H9 (cell line): ENCODE results near the gene PLEKHM3. TPM values are rescaled to one million over a fixed set of nuclear protein-coding genes. Genes with fewer than 3 reads are reported as not detected.
A peak's percentile ranks its signal among the peaks of the same experiment; 100 is the strongest.

Source experiments
- DNase-seq: peaks from one replicate; pipeline ENCODE4 v3.0.0-alpha.2; 2017
- H2AFZ ChIP-seq: one replicate; pipeline ENCODE4 v1.6.1; 2013; ENCODE audit warnings: mild to moderate bottlenecking, low read length, control low read depth, moderate library complexity
- H2AK5ac ChIP-seq: 2 replicates; pipeline ENCODE4 v1.6.1; 2013; ENCODE audit warnings: low read length, control low read depth, mixed read lengths; ENCODE audit not compliant: insufficient read length
- H2BK120ac ChIP-seq: one replicate; pipeline ENCODE4 v1.6.1; 2013; ENCODE audit warnings: low read depth, mild to moderate bottlenecking, low read length, control low read depth, inconsistent platforms; ENCODE audit not compliant: poor library complexity, severe bottlenecking
- H2BK12ac ChIP-seq: 2 replicates; pipeline ENCODE4 v1.6.1; 2013; ENCODE audit warnings: low read length, control low read depth, mixed read lengths, low read depth; ENCODE audit not compliant: insufficient read length
- H2BK15ac ChIP-seq: 2 replicates; pipeline ENCODE4 v1.6.1; 2013; ENCODE audit warnings: low read depth, low read length, control low read depth
- H2BK20ac ChIP-seq: one replicate; pipeline ENCODE4 v1.6.1; 2013; ENCODE audit warnings: low read depth, mild to moderate bottlenecking, low read length, control low read depth, inconsistent platforms; ENCODE audit not compliant: poor library complexity, severe bottlenecking
- H2BK5ac ChIP-seq: 2 replicates; pipeline ENCODE4 v1.6.1; 2013; ENCODE audit warnings: low read length, control low read depth, mixed read lengths; ENCODE audit not compliant: insufficient read length
- H3K14ac ChIP-seq: 2 replicates; pipeline ENCODE4 v1.6.1; 2013; ENCODE audit warnings: low read length, control low read depth; ENCODE audit not compliant: insufficient read depth
- H3K18ac ChIP-seq: 2 replicates; pipeline ENCODE4 v1.6.1; 2013; ENCODE audit warnings: low read depth, mild to moderate bottlenecking, mixed read lengths, low read length, control low read depth; ENCODE audit not compliant: insufficient read length
- H3K23ac ChIP-seq: 2 replicates; pipeline ENCODE4 v1.6.1; 2013; ENCODE audit warnings: low read length, control low read depth, mixed read lengths, low read depth; ENCODE audit not compliant: insufficient read length
- H3K23me2 ChIP-seq: 2 replicates; pipeline ENCODE4 v1.6.1; 2013; ENCODE audit warnings: low read depth, mild to moderate bottlenecking, mixed read lengths, low read length, control low read depth; ENCODE audit not compliant: insufficient read length, poor library complexity, severe bottlenecking
- H3K27ac ChIP-seq: 2 replicates; pipeline ENCODE4 v1.5.1; 2013; ENCODE audit warnings: low read length, control low read depth, mixed read lengths, low read depth; ENCODE audit not compliant: insufficient read length
- H3K27me3 ChIP-seq: 2 replicates; pipeline ENCODE4 v1.6.1; 2013; ENCODE audit warnings: low read length, control low read depth, inconsistent platforms; ENCODE audit not compliant: insufficient read depth
- H3K4ac ChIP-seq: 2 replicates; pipeline ENCODE4 v1.6.1; 2013; ENCODE audit warnings: low read depth, mild to moderate bottlenecking, control low read depth, inconsistent platforms, low read length, moderate library complexity
- H3K4me1 ChIP-seq: 2 replicates; pipeline ENCODE4 v1.6.1; 2013; ENCODE audit warnings: low read length, control low read depth, inconsistent platforms; ENCODE audit not compliant: insufficient read depth
- H3K4me2 ChIP-seq: 2 replicates; pipeline ENCODE4 v1.6.1; 2013; ENCODE audit warnings: low read length, control low read depth, mixed read lengths; ENCODE audit not compliant: insufficient read length, insufficient read depth
- H3K56ac ChIP-seq: 2 replicates; pipeline ENCODE4 v1.6.1; 2013; ENCODE audit warnings: low read depth, mild to moderate bottlenecking, mixed read lengths, low read length, control low read depth; ENCODE audit not compliant: insufficient read length
- H3K79me1 ChIP-seq: 2 replicates; pipeline ENCODE4 v1.6.1; 2013; ENCODE audit warnings: low read depth, mild to moderate bottlenecking, moderate library complexity, low read length, control low read depth, inconsistent platforms; ENCODE audit not compliant: insufficient read depth, poor library complexity, severe bottlenecking
- H3K79me2 ChIP-seq: 2 replicates; pipeline ENCODE4 v1.6.1; 2013; ENCODE audit warnings: low read length, control low read depth, inconsistent platforms; ENCODE audit not compliant: insufficient read depth
- H3K9ac ChIP-seq: 2 replicates; pipeline ENCODE4 v1.6.1; 2013; ENCODE audit warnings: low read length, control low read depth, mixed read lengths; ENCODE audit not compliant: insufficient read length; ENCODE audit errors: extremely low read depth
- H3K9me3 ChIP-seq: one replicate; pipeline ENCODE4 v1.6.1; 2013; ENCODE audit warnings: low read depth, low read length, inconsistent platforms; ENCODE audit not compliant: control insufficient read depth
- H3T11ph ChIP-seq: one replicate; pipeline ENCODE4 v1.6.1; 2013; ENCODE audit warnings: mild to moderate bottlenecking, low read length, control low read depth, inconsistent platforms
- H4K20me1 ChIP-seq: one replicate; pipeline ENCODE4 v1.6.1; 2013; ENCODE audit not compliant: control insufficient read depth, insufficient read length, insufficient read depth
- H4K5ac ChIP-seq: 2 replicates; pipeline ENCODE4 v1.6.1; 2013; ENCODE audit warnings: low read depth, mild to moderate bottlenecking, mixed read lengths, low read length, control low read depth; ENCODE audit not compliant: insufficient read length
- H4K8ac ChIP-seq: replicated peaks from 2 replicates; pipeline ENCODE4 v1.6.1; 2013; ENCODE audit warnings: low read length, control low read depth, mixed read lengths, low read depth; ENCODE audit not compliant: insufficient read length
- H4K91ac ChIP-seq: 2 replicates; pipeline ENCODE4 v1.6.1; 2013; ENCODE audit warnings: low read depth, mild to moderate bottlenecking, moderate library complexity, mixed read lengths, low read length, control low read depth; ENCODE audit not compliant: insufficient read length
- H3K27ac Mint-ChIP-seq, 3 experiments: 2 replicates in 2 of 3; 3 replicates in 1 of 3; pipeline ENCODE4 v1.8.0; 2020 to 2021; ENCODE audit warnings: mixed read lengths in 3 of 3, mild to moderate bottlenecking in 1 of 3, moderate library complexity in 1 of 3
- H3K27me3 Mint-ChIP-seq: 2 replicates; pipeline ENCODE4 v1.8.0; 2021; ENCODE audit warnings: low read depth, mild to moderate bottlenecking, moderate library complexity, mixed read lengths
- H3K36me3 Mint-ChIP-seq, 3 experiments: 2 replicates in 2 of 3; 3 replicates in 1 of 3; pipeline ENCODE4 v1.8.0; 2020 to 2021; ENCODE audit warnings: low read depth in 3 of 3, mixed read lengths in 3 of 3; ENCODE audit not compliant: insufficient read depth in 1 of 3
- H3K4me1 Mint-ChIP-seq, 2 experiments: 2 replicates each; pipeline ENCODE4 v1.8.0; 2020; ENCODE audit warnings: mixed read lengths in 2 of 2
- H3K4me3 Mint-ChIP-seq, 2 experiments: 2 replicates in 1 of 2; 3 replicates in 1 of 2; pipeline ENCODE4 v1.8.0; 2020 to 2021; ENCODE audit warnings: mild to moderate bottlenecking in 2 of 2, mixed read lengths in 2 of 2, moderate library complexity in 1 of 2
- H3K9me3 Mint-ChIP-seq, 2 experiments: 2 replicates in 1 of 2; 3 replicates in 1 of 2; pipeline ENCODE4 v1.8.0; 2020; ENCODE audit warnings: mild to moderate bottlenecking in 2 of 2, mixed read lengths in 2 of 2, moderate library complexity in 1 of 2
- CTCF ChIP-seq: fragments of 200-600 bp; sonication (generic); conservative IDR thresholded peaks from 3 replicates; pipeline ENCODE4 v1.8.0; 2021; ENCODE audit warnings: antibody characterized with exemption, mild to moderate bottlenecking
- WGBS: extraction: QIAGEN DNeasy Blood & Tissue Kit; methylation state at CpG from one replicate; pipeline ENCODE4 v1.1.7; 2013; ENCODE audit warnings: missing lambda C conversion rate, low lambda C conversion rate, mixed read lengths; ENCODE audit not compliant: insufficient read length; ENCODE audit errors: extremely low coverage; 5-methylcytosine and 5-hydroxymethylcytosine counted together
- total RNA-seq: library from RNA; stranded (reverse); gene quantifications from 2 replicates; pipeline ENCODE4 v1.2.1, GENCODE V29; 2021

Gene PLEKHM3
- total RNA-seq, 1 experiment from 2014 or later, result 7.5 TPM

GRCh38 chr2:207854484-207855440, 170.6 kb downstream of the PLEKHM3 start:
- no peak overlapping the region for H4K8ac ChIP-seq
- no peaks in the 10 kb centered on the region for H3K79me1 ChIP-seq
- H3K9ac ChIP-seq, result no peak overlapping the region
- H3K27ac Mint-ChIP-seq, result peak overlapping the region in 2 of 3 experiments; percentile 51 to 62; a peak in 3 of 7 replicates
- no peak overlapping the region for H2BK12ac ChIP-seq
- no peak overlapping the region for H2BK120ac ChIP-seq
- TF ChIP-seq CTCF, result no peak
- H2BK15ac ChIP-seq, result no peak overlapping the region
- H2BK5ac ChIP-seq, result no peak overlapping the region
- no peak overlapping the region for H3K4me2 ChIP-seq
- no peaks in the 10 kb centered on the region; the same call in 1 of the 2 replicates for H3K79me2 ChIP-seq
- no peak for DNase-seq
- no peak overlapping the region for H2AFZ ChIP-seq
- no CpG with 5 or more reads among the region's 2 CpGs for WGBS
- H3K9me3 Mint-ChIP-seq, result no peaks in the 10 kb centered on the region
- no peak overlapping the region for H3K14ac ChIP-seq
- H4K20me1 ChIP-seq, result no peaks in the 10 kb centered on the region
- no peaks in the 10 kb centered on the region for H3K23me2 ChIP-seq
- H3K27ac ChIP-seq, result no peak overlapping the region
- H4K5ac ChIP-seq, result no peak overlapping the region
- peaks cover 24 to 30% of the 10 kb centered on the region in 2 experiments for H3K4me1 Mint-ChIP-seq
- no peaks in the 10 kb centered on the region for H3K36me3 Mint-ChIP-seq
- H3T11ph ChIP-seq, result no peak overlapping the region
- no peak overlapping the region for H3K4ac ChIP-seq
- H3K4me1 ChIP-seq, result no peaks in the 10 kb centered on the region; the same call in 1 of the 2 replicates
- no peaks in the 10 kb centered on the region for H3K27me3 ChIP-seq
- H3K27me3 Mint-ChIP-seq, result no peaks in the 10 kb centered on the region
- H2BK20ac ChIP-seq, result no peak overlapping the region
- no peak overlapping the region for H3K4me3 Mint-ChIP-seq
- H4K91ac ChIP-seq, result no peak overlapping the region
- no peak overlapping the region for H3K56ac ChIP-seq
- no peak overlapping the region for H3K18ac ChIP-seq
- no peak overlapping the region for H2AK5ac ChIP-seq
- no peaks in the 10 kb centered on the region for H3K9me3 ChIP-seq
- no peak overlapping the region for H3K23ac ChIP-seq
